Keratinocyte (primary cell): ENCODE measurements around the gene DISC1. TPM values are rescaled to one million over a fixed set of nuclear protein-coding genes. Genes with fewer than 3 reads are reported as not detected.

Experiments
- DNase-seq: peaks from one replicate; pipeline ENCODE4 v3.0.0-alpha.2; 2011; ENCODE audit warnings: low read depth, missing footprints, low spot score
- FAIRE-seq: peaks from 2 replicates; lab custom pipeline; 2011; peaks lifted over from hg19 to GRCh38; lab: Jason Lieb, UNC
- H2AFZ ChIP-seq: 2 replicates; pipeline ENCODE4 v1.6.0; 2012; ENCODE audit warnings: low read length, control low read depth, inconsistent platforms; ENCODE audit not compliant: control insufficient read depth
- H3K27ac ChIP-seq: 2 replicates; pipeline ENCODE4 v1.5.1; 2011; ENCODE audit warnings: low read length; ENCODE audit not compliant: control insufficient read depth, insufficient read depth
- H3K27me3 ChIP-seq: 3 replicates; pipeline ENCODE4 v1.6.0; 2011; ENCODE audit warnings: low read length; ENCODE audit not compliant: control insufficient read depth, insufficient read depth; ENCODE audit errors: extremely low read depth
- H3K36me3 ChIP-seq, 2 experiments: 2 replicates in 1 of 2; 3 replicates in 1 of 2; pipeline ENCODE4 v1.5.1; 2011; ENCODE audit warnings: low read length in 2 of 2, mild to moderate bottlenecking in 1 of 2; ENCODE audit not compliant: control insufficient read depth in 2 of 2, insufficient read depth in 2 of 2; ENCODE audit errors: extremely low read depth in 1 of 2
- H3K4me1 ChIP-seq: 3 replicates; pipeline ENCODE4 v1.5.1; 2011; ENCODE audit warnings: low read length; ENCODE audit not compliant: control insufficient read depth, insufficient read depth; ENCODE audit errors: extremely low read depth
- H3K4me2 ChIP-seq: 3 replicates; pipeline ENCODE4 v1.6.0; 2011; ENCODE audit warnings: low read depth, low read length; ENCODE audit not compliant: control insufficient read depth, insufficient read depth; ENCODE audit errors: extremely low read depth
- H3K4me3 ChIP-seq, 3 experiments: fragments of 200-600 bp in 1 of 3; sonication (generic) in 1 of 3; 2 replicates in 2 of 3; 3 replicates in 1 of 3; pipeline ENCODE4 v1.5.1; 2011 to 2016; ENCODE audit warnings: low read length in 3 of 3, mild to moderate bottlenecking in 3 of 3, control low read depth in 2 of 3, inconsistent platforms in 1 of 3, low read depth in 1 of 3, mixed read lengths in 1 of 3, mixed run types in 1 of 3, moderate library complexity in 1 of 3; ENCODE audit not compliant: control insufficient read depth in 2 of 3, insufficient read depth in 2 of 3; ENCODE audit errors: extremely low read depth in 1 of 3
- H3K79me2 ChIP-seq: 2 replicates; pipeline ENCODE4 v1.6.0; 2012; ENCODE audit warnings: low read length; ENCODE audit not compliant: control insufficient read depth, insufficient read depth
- H3K9ac ChIP-seq: 3 replicates; pipeline ENCODE4 v1.6.0; 2011; ENCODE audit warnings: low read length; ENCODE audit not compliant: control insufficient read depth, insufficient read depth; ENCODE audit errors: extremely low read depth
- H3K9me1 ChIP-seq: 3 replicates; pipeline ENCODE4 v1.6.0; 2011; ENCODE audit warnings: low read length; ENCODE audit not compliant: control insufficient read depth, insufficient read depth; ENCODE audit errors: extremely low read depth
- H3K9me3 ChIP-seq: 2 replicates; pipeline ENCODE4 v1.5.1; 2012; ENCODE audit warnings: low read depth, low read length; ENCODE audit not compliant: control insufficient read depth
- H4K20me1 ChIP-seq: 3 replicates; pipeline ENCODE4 v1.6.0; 2011; ENCODE audit warnings: low read length; ENCODE audit not compliant: control insufficient read depth, insufficient read depth; ENCODE audit errors: extremely low read depth
- EZH2 ChIP-seq: IDR thresholded peaks from one replicate; pipeline ENCODE4 v1.6.1; 2012; ENCODE audit warnings: inconsistent platforms, mild to moderate bottlenecking, low read length, moderate library complexity
- dilution Hi-C: fragments of 300-500 bp; cut with MboI; formaldehyde crosslinking; loops from one replicate; pipeline ENCODE4 v1.7.0; 2020; ENCODE audit warnings: low sequenced_read_pairs; ENCODE audit not compliant: extremely low pct_ligation_motif_present
- polyA plus RNA-seq, 5 experiments: library from polyadenylated mRNA; depleted of rRNA in 3 of 5; stranded (reverse) in 3 of 5; stranded (forward) in 1 of 5; unstranded in 1 of 5; fragments of >200 nt; gene quantifications; 1 replicate in 1 of 5; 2 replicates in 3 of 5; 3 replicates in 1 of 5; pipeline versions ENCODE4 v1.2.1 to v1.2.3, GENCODE V29; 2011 to 2012; ENCODE audit warnings: missing spikeins in 2 of 5, low read depth in 1 of 5, low replicate concordance in 1 of 5
- TF ChIP-seq, protein P1 (sequence below), 3 experiments: IDR thresholded peaks in 1 of 3; conservative IDR thresholded peaks in 1 of 3; optimal IDR thresholded peaks in 1 of 3; 2 replicates in 2 of 3; 3 replicates in 1 of 3; pipeline versions ENCODE3 to v1.5.1; 2011; ENCODE audit warnings: low read length in 3 of 3, mild to moderate bottlenecking in 3 of 3, moderate library complexity in 2 of 3, control low read depth in 1 of 3, inconsistent platforms in 1 of 3; ENCODE audit not compliant: insufficient read depth in 2 of 3; ENCODE audit errors: extremely low read depth in 1 of 3

Gene DISC1
- polyA plus RNA-seq, 1 donor (not counting 4 experiments of a cell fraction or from before 2014, with no cell fraction given), result 0.47 TPM

DNA sequence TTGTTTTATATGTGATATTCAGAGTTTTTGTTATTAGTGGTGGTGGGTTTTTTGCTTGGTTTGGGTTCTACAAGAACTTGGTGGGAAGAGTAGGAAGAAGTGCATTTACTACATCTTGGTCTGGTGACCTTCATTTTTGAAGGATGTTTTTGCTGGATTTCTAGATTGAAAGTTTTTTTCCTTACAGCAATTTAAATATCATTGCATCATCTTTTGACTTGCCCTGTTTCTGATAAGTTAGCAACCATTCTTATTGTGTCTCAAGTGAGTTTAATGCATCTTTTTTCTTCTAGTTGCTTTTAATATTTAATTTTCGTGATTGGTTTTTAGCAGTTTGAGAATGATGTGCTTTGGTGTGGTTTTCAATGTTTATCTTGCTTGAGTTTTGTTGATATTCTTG lies 447.7 kb downstream of the DISC1 start:
- Histone ChIP-seq H3K9me3 (no peaks in the 10 kb centered on the region), H3K79me2 (no peaks in the 10 kb centered on the region), H3K4me3 (no peak overlapping the region), H3K9ac (no peak overlapping the region), H3K27ac (no peak overlapping the region), H3K4me2 (no peak overlapping the region), H3K36me3 (no peaks in the 10 kb centered on the region), H3K27me3 (no peaks in the 10 kb centered on the region), H3K4me1 (no peaks in the 10 kb centered on the region), H3K9me1 (no peaks in the 10 kb centered on the region), H4K20me1 (no peaks in the 10 kb centered on the region), H2AFZ (no peak overlapping the region)
- DNase-seq (no peak), FAIRE-seq (no peak)
- no peak for TF ChIP-seq EZH2
- TF ChIP-seq, protein P1, sequence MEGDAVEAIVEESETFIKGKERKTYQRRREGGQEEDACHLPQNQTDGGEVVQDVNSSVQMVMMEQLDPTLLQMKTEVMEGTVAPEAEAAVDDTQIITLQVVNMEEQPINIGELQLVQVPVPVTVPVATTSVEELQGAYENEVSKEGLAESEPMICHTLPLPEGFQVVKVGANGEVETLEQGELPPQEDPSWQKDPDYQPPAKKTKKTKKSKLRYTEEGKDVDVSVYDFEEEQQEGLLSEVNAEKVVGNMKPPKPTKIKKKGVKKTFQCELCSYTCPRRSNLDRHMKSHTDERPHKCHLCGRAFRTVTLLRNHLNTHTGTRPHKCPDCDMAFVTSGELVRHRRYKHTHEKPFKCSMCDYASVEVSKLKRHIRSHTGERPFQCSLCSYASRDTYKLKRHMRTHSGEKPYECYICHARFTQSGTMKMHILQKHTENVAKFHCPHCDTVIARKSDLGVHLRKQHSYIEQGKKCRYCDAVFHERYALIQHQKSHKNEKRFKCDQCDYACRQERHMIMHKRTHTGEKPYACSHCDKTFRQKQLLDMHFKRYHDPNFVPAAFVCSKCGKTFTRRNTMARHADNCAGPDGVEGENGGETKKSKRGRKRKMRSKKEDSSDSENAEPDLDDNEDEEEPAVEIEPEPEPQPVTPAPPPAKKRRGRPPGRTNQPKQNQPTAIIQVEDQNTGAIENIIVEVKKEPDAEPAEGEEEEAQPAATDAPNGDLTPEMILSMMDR (optimal IDR thresholded peaks at IDR 0.05 in 1 of 3, IDR thresholded peaks at IDR 0.05 in 1 of 3, conservative IDR thresholded peaks at IDR 0.05 in 1 of 3; ENCODE audit: extremely low read depth in 1 of 3, insufficient read depth in 2 of 3, low read length in 3 of 3), result no peak
- dilution Hi-C loops, result no loop called here

DNA sequence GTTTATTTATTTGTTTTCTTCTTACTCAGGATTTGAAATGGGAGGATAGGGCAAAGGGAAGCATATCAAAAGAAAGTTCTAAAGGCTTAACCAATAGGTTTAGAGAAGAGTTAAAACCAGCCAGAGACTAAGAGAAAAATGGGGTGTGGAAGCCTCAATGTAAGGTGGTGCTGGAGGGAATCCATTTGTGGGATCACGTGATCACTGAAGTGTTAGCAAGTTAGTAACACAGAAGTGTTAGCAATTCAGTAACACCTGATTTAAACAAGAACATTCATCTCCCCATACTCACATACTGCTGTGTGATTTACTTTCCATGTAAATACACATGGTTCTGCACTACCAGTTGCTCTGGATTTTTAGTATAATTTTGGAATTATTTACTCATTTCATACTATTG lies 451.2 kb downstream of the DISC1 start:
- Histone ChIP-seq H3K9me3 (no peaks in the 10 kb centered on the region), H3K27me3 (no peaks in the 10 kb centered on the region), H4K20me1 (no peaks in the 10 kb centered on the region), H3K9me1 (no peaks in the 10 kb centered on the region), H3K4me2 (no peak overlapping the region), H2AFZ (no peak overlapping the region), H3K27ac (no peak overlapping the region), H3K36me3 (no peaks in the 10 kb centered on the region), H3K9ac (no peak overlapping the region), H3K79me2 (no peaks in the 10 kb centered on the region), H3K4me3 (no peak overlapping the region), H3K4me1 (no peaks in the 10 kb centered on the region)
- no peak for TF ChIP-seq EZH2
- TF ChIP-seq, protein P1 (optimal IDR thresholded peaks at IDR 0.05 in 1 of 3, IDR thresholded peaks at IDR 0.05 in 1 of 3, conservative IDR thresholded peaks at IDR 0.05 in 1 of 3; ENCODE audit: extremely low read depth in 1 of 3, insufficient read depth in 2 of 3, low read length in 3 of 3), result no peak
- no peak for FAIRE-seq
- DNase-seq, result no peak
- dilution Hi-C loops, result no loop called here
